H1 (cell line): ENCODE measurements around the gene NT5C. TPM values are rescaled to one million over a fixed set of nuclear protein-coding genes. Genes with fewer than 3 reads are reported as not detected.

Experiments
- CTCF ChIA-PET: fragments of 300-600 bp; sonication (Branson Sonifier 250); formaldehyde crosslinking; loops from one replicate; lab custom pipeline; 2021; ENCODE audit not compliant: partially characterized antibody; lab: Charles Lee
- POLR2A ChIA-PET: fragments of 300-600 bp; sonication (Branson Sonifier 250); formaldehyde crosslinking; loops from one replicate; lab custom pipeline; 2021; ENCODE audit warnings: inconsistent platforms; ENCODE audit not compliant: partially characterized antibody; lab: Charles Lee
- DNase-seq, 2 experiments: peaks; one replicate each; pipeline versions ENCODE4 v3.0.0 to v3.0.0-alpha.2; 2010 to 2022; ENCODE audit warnings: low spot score in 2 of 2, low read depth in 1 of 2, mixed read lengths in 1 of 2
- FAIRE-seq: peaks from 2 replicates; lab custom pipeline; 2011; peaks lifted over from hg19 to GRCh38; lab: Jason Lieb, UNC
- H2AFZ ChIP-seq: 2 replicates; pipeline ENCODE4 v1.8.1; 2012; ENCODE audit warnings: low read length, inconsistent platforms
- H2AK5ac ChIP-seq: 2 replicates; pipeline ENCODE4 v1.6.1; 2013; ENCODE audit warnings: low read depth, low read length
- H2BK120ac ChIP-seq: replicated peaks from 2 replicates; pipeline ENCODE3; 2013; ENCODE audit warnings: low read depth, low read length, inconsistent platforms
- H2BK12ac ChIP-seq: 2 replicates; pipeline ENCODE4 v1.6.1; 2013; ENCODE audit warnings: low read depth, low read length
- H2BK15ac ChIP-seq: 2 replicates; pipeline ENCODE4 v1.6.1; 2013; ENCODE audit warnings: low read length
- H2BK20ac ChIP-seq: 2 replicates; pipeline ENCODE4 v1.6.1; 2013; ENCODE audit warnings: low read length
- H2BK5ac ChIP-seq: 2 replicates; pipeline ENCODE4 v1.6.1; 2013; ENCODE audit warnings: low read depth, low read length
- H3K14ac ChIP-seq: 2 replicates; pipeline ENCODE4 v1.6.1; 2013; ENCODE audit warnings: inconsistent platforms; ENCODE audit not compliant: insufficient read length
- H3K18ac ChIP-seq: 2 replicates; pipeline ENCODE4 v1.6.1; 2013; ENCODE audit warnings: low read length; ENCODE audit errors: extremely low read depth
- H3K23ac ChIP-seq: 2 replicates; pipeline ENCODE4 v1.6.1; 2013; ENCODE audit warnings: inconsistent platforms; ENCODE audit not compliant: insufficient read length
- H3K23me2 ChIP-seq: 2 replicates; pipeline ENCODE4 v1.6.1; 2013; ENCODE audit warnings: low read depth, low read length
- H3K27ac ChIP-seq: 2 replicates; pipeline ENCODE4 v1.6.1; 2011; ENCODE audit warnings: low read depth, low read length, inconsistent platforms
- H3K27me3 ChIP-seq, 4 experiments: replicated peaks in 1 of 4; 1 replicate in 1 of 4; 2 replicates in 3 of 4; pipeline versions ENCODE4 v1.6.1 to v1.8.1; 2011 to 2013; ENCODE audit warnings: low read length in 3 of 4, mild to moderate bottlenecking in 3 of 4, inconsistent platforms in 2 of 4, mixed read lengths in 2 of 4, moderate library complexity in 1 of 4; ENCODE audit not compliant: control insufficient read depth in 3 of 4, insufficient read depth in 3 of 4; ENCODE audit errors: extremely low read depth in 1 of 4
- H3K36me3 ChIP-seq, 4 experiments: 2 replicates each; pipeline versions ENCODE4 v1.6.1 to v1.8.1; 2011 to 2013; ENCODE audit warnings: mild to moderate bottlenecking in 4 of 4, low read length in 3 of 4, moderate library complexity in 2 of 4, control low read depth in 1 of 4, inconsistent platforms in 1 of 4; ENCODE audit not compliant: insufficient read depth in 4 of 4, control insufficient read depth in 2 of 4
- H3K4ac ChIP-seq: replicated peaks from 2 replicates; pipeline ENCODE3; 2013; ENCODE audit warnings: low read length, low read depth, mixed read lengths, inconsistent platforms; ENCODE audit not compliant: insufficient read length
- H3K4me1 ChIP-seq, 4 experiments: replicated peaks in 1 of 4; 1 replicate in 1 of 4; 2 replicates in 3 of 4; pipeline versions ENCODE4 v1.6.1 to v1.8.1; 2011 to 2013; ENCODE audit warnings: low read length in 3 of 4, inconsistent platforms in 2 of 4, mixed read lengths in 1 of 4; ENCODE audit not compliant: insufficient read depth in 4 of 4, control insufficient read depth in 3 of 4
- H3K4me2 ChIP-seq, 2 experiments: 2 replicates each; pipeline versions ENCODE4 v1.6.1 to v1.8.1; 2011 to 2013; ENCODE audit warnings: low read depth in 2 of 2, low read length in 2 of 2, control low read depth in 1 of 2, inconsistent platforms in 1 of 2, mild to moderate bottlenecking in 1 of 2; ENCODE audit not compliant: insufficient read depth in 1 of 2
- H3K4me3 ChIP-seq, 4 experiments: fragments of 200-600, 300-600 bp in 1 of 4; sonication (generic), shearing (Covaris generic), sonication (Bioruptor Twin) in 1 of 4; 2 replicates each; pipeline versions ENCODE4 v1.5.1 to v1.8.1; 2011 to 2016; ENCODE audit warnings: low read length in 4 of 4, low read depth in 3 of 4, control low read depth in 2 of 4, inconsistent platforms in 2 of 4, mild to moderate bottlenecking in 2 of 4, mixed read lengths in 1 of 4, moderate library complexity in 1 of 4; ENCODE audit not compliant: insufficient read depth in 2 of 4; ENCODE audit errors: extremely low read depth in 1 of 4
- H3K56ac ChIP-seq: replicated peaks from 2 replicates; pipeline ENCODE3; 2013; ENCODE audit warnings: low read depth, mild to moderate bottlenecking, mixed read lengths, low read length, inconsistent platforms; ENCODE audit not compliant: insufficient read length
- H3K79me1 ChIP-seq: 2 replicates; pipeline ENCODE4 v1.6.1; 2013; ENCODE audit warnings: low read depth, low read length, control low read depth
- H3K79me2 ChIP-seq, 2 experiments: 2 replicates each; pipeline versions ENCODE4 v1.6.1 to v1.8.1; 2012 to 2013; ENCODE audit warnings: low read length in 2 of 2, mild to moderate bottlenecking in 2 of 2, inconsistent platforms in 1 of 2; ENCODE audit not compliant: insufficient read depth in 2 of 2, control insufficient read depth in 1 of 2
- H3K9ac ChIP-seq, 4 experiments: replicated peaks in 1 of 4; 1 replicate in 1 of 4; 2 replicates in 3 of 4; pipeline versions ENCODE4 v1.6.1 to v1.8.1; 2011 to 2013; ENCODE audit warnings: low read depth in 3 of 4, low read length in 3 of 4, control low read depth in 2 of 4, mild to moderate bottlenecking in 2 of 4, moderate library complexity in 2 of 4, inconsistent platforms in 1 of 4; ENCODE audit errors: extremely low read depth in 1 of 4
- H3K9me3 ChIP-seq, 2 experiments: 2 replicates each; pipeline versions ENCODE4 v1.6.1 to v1.8.1; 2012 to 2013; ENCODE audit warnings: mild to moderate bottlenecking in 2 of 2, moderate library complexity in 2 of 2, control low read depth in 1 of 2, inconsistent platforms in 1 of 2, low read depth in 1 of 2, low read length in 1 of 2, mixed read lengths in 1 of 2; ENCODE audit not compliant: insufficient read depth in 2 of 2
- H4K20me1 ChIP-seq, 2 experiments: replicated peaks in 1 of 2; 2 replicates each; pipeline versions ENCODE3 to v1.8.1; 2011 to 2013; ENCODE audit warnings: inconsistent platforms in 2 of 2, low read length in 2 of 2, mild to moderate bottlenecking in 1 of 2; ENCODE audit not compliant: insufficient read depth in 2 of 2, control insufficient read depth in 1 of 2
- H4K5ac ChIP-seq: 2 replicates; pipeline ENCODE4 v1.6.1; 2013; ENCODE audit warnings: low read length, low read depth, mixed read lengths, inconsistent platforms; ENCODE audit not compliant: insufficient read length
- H4K8ac ChIP-seq: 2 replicates; pipeline ENCODE4 v1.8.0; 2013; ENCODE audit warnings: mild to moderate bottlenecking, moderate library complexity, low read length, inconsistent platforms; ENCODE audit not compliant: insufficient read depth; ENCODE audit errors: extremely low read depth
- H4K91ac ChIP-seq: replicated peaks from 2 replicates; pipeline ENCODE3; 2013; ENCODE audit warnings: low read length, mixed read lengths, inconsistent platforms; ENCODE audit not compliant: insufficient read length
- ASH2L ChIP-seq: fragments of 200-600, 300-600 bp; sonication (generic); IDR thresholded peaks from one replicate; pipeline ENCODE4 v1.7.1; 2017; ENCODE audit warnings: low read length
- ATF2 ChIP-seq: IDR thresholded peaks from 2 replicates; pipeline ENCODE4 v1.6.1; 2012; ENCODE audit warnings: low read length, inconsistent platforms
- CEBPB ChIP-seq: IDR thresholded peaks from 2 replicates; pipeline ENCODE4 v1.6.1; 2012; ENCODE audit warnings: low read depth, low read length
- KDM4A ChIP-seq: IDR thresholded peaks from one replicate; pipeline ENCODE4 v1.7.1; 2012; ENCODE audit warnings: low read depth, mild to moderate bottlenecking, moderate library complexity, low read length, inconsistent platforms; ENCODE audit not compliant: severe bottlenecking
- MAFK ChIP-seq: IDR thresholded peaks from 2 replicates; pipeline ENCODE4 v1.6.1; 2012; ENCODE audit warnings: low read depth, mild to moderate bottlenecking, improper control_type of control experiment, low read length
- POLR2A ChIP-seq, 2 experiments: IDR thresholded peaks; 1 replicate in 1 of 2; 2 replicates in 1 of 2; pipeline ENCODE4 v1.6.1; 2011; ENCODE audit warnings: low read depth in 2 of 2, low read length in 2 of 2, mild to moderate bottlenecking in 2 of 2; ENCODE audit errors: control extremely low read depth in 1 of 2
- RBBP5 ChIP-seq: IDR thresholded peaks from 2 replicates; pipeline ENCODE4 v1.7.1; 2012; ENCODE audit warnings: low read depth, mild to moderate bottlenecking, inconsistent platforms, low read length, moderate library complexity, borderline replicate concordance
- RXRA ChIP-seq: IDR thresholded peaks from 2 replicates; pipeline ENCODE4 v1.6.1; 2011; ENCODE audit warnings: low read depth, mild to moderate bottlenecking, low read length, moderate library complexity; ENCODE audit not compliant: insufficient read depth
- WGBS, 2 experiments: shearing (Covaris generic) in 1 of 2; methylation state at CpG; one replicate each; pipeline versions ENCODE4 v1.1.6 to v1.1.7; 2013 to 2015; ENCODE audit warnings: low lambda C conversion rate in 2 of 2, mixed read lengths in 2 of 2, inconsistent platforms in 1 of 2, low coverage in 1 of 2, missing lambda C conversion rate in 1 of 2; ENCODE audit not compliant: insufficient replicate concordance in 2 of 2, insufficient coverage in 1 of 2, insufficient read length in 1 of 2; ENCODE audit errors: extremely low coverage in 1 of 2, missing lambda C conversion rate in 1 of 2; 5-methylcytosine and 5-hydroxymethylcytosine counted together
- polyA plus RNA-seq, 7 experiments: library from polyadenylated mRNA; depleted of rRNA in 3 of 7; stranded (reverse) in 5 of 7; unstranded in 2 of 7; fragments of >200 nt in 5 of 7; fragments of 200-250 nt in 2 of 7; gene quantifications; 1 replicate in 5 of 7; 2 replicates in 1 of 7; 4 replicates in 1 of 7; pipeline versions ENCODE4 v1.2.1 to v1.2.3, GENCODE V29; 2011 to 2013; ENCODE audit warnings: missing spikeins in 2 of 7, mixed read lengths in 2 of 7
- total RNA-seq: library from RNA; stranded (reverse); fragmentation: NEBNext Ultra II Directional; extraction: Animal tissue kit (Norgen Biotek cat#: 25700); gene quantifications from 2 replicates; pipeline ENCODE4 v1.2.1, GENCODE V29; 2021

Gene NT5C
- total and polyA plus RNA-seq, 2 of the 8 experiments (the other 6 are each of a cell fraction or from before 2014, with no cell fraction given) = 52.1 to 66.4 TPM

DNA sequence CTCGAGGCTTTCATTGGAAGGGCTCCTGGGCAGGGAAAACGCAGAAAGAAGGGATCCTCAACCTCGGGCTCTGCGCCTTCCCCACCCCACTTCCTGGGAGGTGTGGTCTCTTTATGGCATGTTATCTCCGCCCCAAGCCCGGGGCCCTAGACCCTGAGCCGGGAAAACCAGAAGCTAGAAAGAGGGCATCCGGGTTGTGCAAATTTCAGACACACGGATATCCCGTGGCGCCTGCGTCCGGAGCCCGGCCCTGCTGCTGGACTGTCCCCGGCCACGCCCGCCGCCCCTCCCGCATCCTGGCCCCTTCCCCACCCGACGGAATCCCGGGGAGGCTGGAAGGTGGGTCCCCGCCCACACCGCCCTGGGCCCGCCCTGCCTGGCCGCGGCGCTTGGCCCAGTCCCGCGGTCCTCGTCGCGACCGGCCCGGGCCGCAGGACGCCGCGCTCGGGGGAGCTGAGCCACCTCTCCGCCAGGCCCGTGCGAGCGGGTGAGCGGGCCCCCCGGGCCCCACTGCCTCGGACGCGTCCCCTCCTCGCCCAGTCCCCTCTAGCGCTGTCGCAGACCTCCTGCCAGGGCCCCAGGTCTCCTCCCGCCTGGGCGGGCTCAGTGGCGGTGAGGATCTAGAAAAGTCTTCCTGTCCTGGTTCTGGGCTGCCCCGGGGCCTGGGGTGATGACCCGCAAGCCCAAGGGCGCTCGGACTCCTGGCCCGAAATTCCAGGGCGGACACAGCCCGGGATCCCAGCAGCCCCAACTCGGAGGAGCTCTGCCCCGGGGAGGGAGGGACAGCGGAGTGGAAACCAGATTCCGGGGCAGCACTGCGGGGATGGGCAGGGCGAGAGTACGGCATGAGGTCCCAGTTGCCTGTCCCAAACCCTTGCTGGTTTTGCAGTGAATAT lies 43.7 kb downstream of the NT5C start, which contains the start of gene SLC16A5:
SLC16A5 (plus strand) TSS at position 397 of the 896 bp plus-strand sequence. CDS start 5,683 bp downstream, outside the sequence.
- H2AFZ ChIP-seq = peak within 1 kb of the TSS; percentile 54; the same call in 1 of the 2 replicates
- peak within 1 kb of the TSS; percentile 71 for H3K27ac ChIP-seq
- no peak for FAIRE-seq
- TF ChIP-seq KDM4A = peak; percentile 71
- no peak for TF ChIP-seq MAFK
- no peak for TF ChIP-seq ATF2
- peak; percentile 19 for TF ChIP-seq ASH2L
- TF ChIP-seq RBBP5 = peak; percentile 39; the same call in 1 of the 2 replicates
- TF ChIP-seq POLR2A (IDR thresholded peaks at IDR 0.05; ENCODE audit: control extremely low read depth in 1 of 2, low read depth in 2 of 2, low read length in 2 of 2) = peak in 1 of 2 experiments; percentile 75; a peak in 2 of 3 replicates
- TF ChIP-seq RXRA = no peak
- TF ChIP-seq CEBPB = 0 out of 2 replicates have a peak, but pooled peaks have one; percentile 26

More for the DNA sequence above, 43.7 kb downstream of the NT5C start, which contains the start of gene SLC16A5:
- peak within 1 kb of the TSS; percentile 88 for H3K56ac ChIP-seq
- H4K8ac ChIP-seq = peak within 1 kb of the TSS; percentile 81
- peak within 1 kb of the TSS; percentile 74 for H3K4ac ChIP-seq
- no peak within 1 kb of the TSS for H3K23ac ChIP-seq
- peak within 1 kb of the TSS; percentile 97 for H2BK120ac ChIP-seq
- H3K9ac ChIP-seq = peak within 1 kb of the TSS; percentile 54 to 74 (median 60); a peak in 6 of 7 replicates
- WGBS, 2 experiments = 1% methylated on average over 28 of the region's 69 CpGs; no CpG with 5 or more reads in 1 of the 2 experiments
- H2AK5ac ChIP-seq = peak within 1 kb of the TSS; percentile 20; the same call in 1 of the 2 replicates
- H3K9me3 ChIP-seq = no peaks in the 10 kb centered on the region
- peaks cover 3 to 33% (median 26%) of the 10 kb centered on the region in 4 experiments for H3K4me1 ChIP-seq
- H3K4me2 ChIP-seq = peak within 1 kb of the TSS; percentile 82 to 90
- H2BK15ac ChIP-seq = peak within 1 kb of the TSS; percentile 88; the same call in 1 of the 2 replicates
- peak within 1 kb of the TSS; percentile 100 for H3K18ac ChIP-seq
- H4K5ac ChIP-seq = peak within 1 kb of the TSS; percentile 92
- H3K36me3 ChIP-seq = no peaks in the 10 kb centered on the region; a peak in 1 of 8 replicates
- H3K23me2 ChIP-seq = peaks cover 15% of the 10 kb centered on the region
- H2BK12ac ChIP-seq = peak within 1 kb of the TSS; percentile 92; the same call in 1 of the 2 replicates
- peak within 1 kb of the TSS; percentile 94 for H2BK5ac ChIP-seq
- peaks cover 0 to 5% of the 10 kb centered on the region in 2 experiments for H4K20me1 ChIP-seq
- H3K79me1 ChIP-seq = peaks cover 9% of the 10 kb centered on the region
- CTCF ChIA-PET = interaction anchor here (0.9 to 6.3 kb wide), 15 partner anchors 11 to 193 kb away, joined by 3 to 81 read pairs (median 6); no protein-coding TSS in a partner anchor
- peak within 1 kb of the TSS; percentile 98 for H4K91ac ChIP-seq
- peak; percentile 75 to 95 for DNase-seq
- POLR2A ChIA-PET = interaction anchor here (0.8 to 3.7 kb wide), 22 partner anchors 9 to 215 kb away, joined by 3 to 32 read pairs (median 5); partner anchors contain the start of genes ATP5PD, FDXR, JPT1 and KCTD2
- H2BK20ac ChIP-seq = peak within 1 kb of the TSS; percentile 55; the same call in 1 of the 2 replicates
- peak within 1 kb of the TSS; percentile 73 to 82 (median 77) for H3K4me3 ChIP-seq
- no peak within 1 kb of the TSS for H3K14ac ChIP-seq
- H3K27me3 ChIP-seq = no peaks in the 10 kb centered on the region
- H3K79me2 ChIP-seq = peaks cover 0 to 7% of the 10 kb centered on the region in 2 experiments; a peak in 2 of 4 replicates
